Muscle layer of colon (tissue), 2 donors: Measurements from ENCODE around the gene EFR3B.

Experiments
- H3K27ac ChIP-seq: one replicate; pipeline ENCODE4 v1.7.0; 2013; ENCODE audit warnings: low read depth, mild to moderate bottlenecking, low read length, moderate library complexity
- H3K27me3 ChIP-seq, 2 donors: one replicate each; pipeline ENCODE4 v1.7.0; 2013; ENCODE audit warnings: low read length in 2 of 2, mild to moderate bottlenecking in 2 of 2; ENCODE audit not compliant: insufficient read depth in 2 of 2, control insufficient read depth in 1 of 2
- H3K36me3 ChIP-seq: one replicate; pipeline ENCODE4 v1.7.0; 2013; ENCODE audit warnings: mild to moderate bottlenecking, low read length; ENCODE audit not compliant: insufficient read depth
- H3K4me1 ChIP-seq: one replicate; pipeline ENCODE4 v1.7.0; 2013; ENCODE audit warnings: mild to moderate bottlenecking, low read length; ENCODE audit not compliant: insufficient read depth
- H3K4me3 ChIP-seq, 2 donors: one replicate each; pipeline ENCODE4 v1.7.0; 2013; ENCODE audit warnings: low read length in 2 of 2, low read depth in 1 of 2, mild to moderate bottlenecking in 1 of 2, moderate library complexity in 1 of 2
- H3K9ac ChIP-seq: one replicate; pipeline ENCODE4 v1.7.0; 2013; ENCODE audit warnings: low read length
- H3K9me3 ChIP-seq: one replicate; pipeline ENCODE4 v1.7.0; 2013; ENCODE audit warnings: mild to moderate bottlenecking, low read length
- donor health status: abdominal sarcoma.
- donor health status: Adenocarcinoma of cecum.

EFR3B gene

GRCh38 chr2:25198576-25198975, 156.7 kb downstream of the EFR3B start:
- Histone ChIP-seq H3K27me3 (no peaks in the 10 kb centered on the region), H3K27ac (no peak overlapping the region), H3K9me3 (no peaks in the 10 kb centered on the region), H3K4me3 (no peak overlapping the region), H3K36me3 (no peaks in the 10 kb centered on the region), H3K4me1 (peaks cover 7% of the 10 kb centered on the region), H3K9ac (no peak overlapping the region)

GRCh38 chr2:25201265-25201664, 159.4 kb downstream of the EFR3B start:
- Histone ChIP-seq H3K27ac (no peak overlapping the region), H3K36me3 (no peaks in the 10 kb centered on the region), H3K27me3 (peaks cover 0 to 5% of the 10 kb centered on the region in 2 donors), H3K9me3 (no peaks in the 10 kb centered on the region), H3K9ac (no peak overlapping the region), H3K4me3 (no peak overlapping the region), H3K4me1 (peaks cover 4% of the 10 kb centered on the region)

- peaks cover 0 to 5% of the 10 kb centered on the region in 2 donors for H3K27me3 ChIP-seq
- no peak overlapping the region for H3K27ac ChIP-seq
- no peak overlapping the region for H3K4me3 ChIP-seq
- H3K9ac ChIP-seq: no peak overlapping the region
- H3K36me3 ChIP-seq: no peaks in the 10 kb centered on the region
- H3K4me1 ChIP-seq: no peaks in the 10 kb centered on the region
- no peaks in the 10 kb centered on the region for H3K9me3 ChIP-seq
Measured at GRCh38 chr2:25201794-25202193, 159.9 kb downstream of the EFR3B start.

- no peak overlapping the region for H3K4me3 ChIP-seq
- H3K36me3 ChIP-seq: no peaks in the 10 kb centered on the region
- no peak overlapping the region for H3K9ac ChIP-seq
- H3K4me1 ChIP-seq: no peaks in the 10 kb centered on the region
- no peaks in the 10 kb centered on the region for H3K9me3 ChIP-seq
- no peak overlapping the region for H3K27ac ChIP-seq
- peaks cover 0 to 5% of the 10 kb centered on the region in 2 donors for H3K27me3 ChIP-seq
Measured at GRCh38 chr2:25202275-25202674, 160.4 kb downstream of the EFR3B start.

- no peaks in the 10 kb centered on the region for H3K36me3 ChIP-seq
- no peaks in the 10 kb centered on the region for H3K4me1 ChIP-seq
- peaks cover 0 to 5% of the 10 kb centered on the region in 2 donors for H3K27me3 ChIP-seq
- H3K4me3 ChIP-seq: no peak overlapping the region
- H3K27ac ChIP-seq: no peak overlapping the region
- H3K9ac ChIP-seq: no peak overlapping the region
- no peaks in the 10 kb centered on the region for H3K9me3 ChIP-seq
Measured at GRCh38 chr2:25204190-25204838, 162.4 kb downstream of the EFR3B start.

GRCh38 chr2:25207078-25207545, 165.2 kb downstream of the EFR3B start:
- Histone ChIP-seq H3K27ac (no peak overlapping the region), H3K4me3 (no peak overlapping the region), H3K9me3 (no peaks in the 10 kb centered on the region), H3K27me3 (peaks cover 0 to 5% of the 10 kb centered on the region in 2 donors), H3K36me3 (no peaks in the 10 kb centered on the region), H3K9ac (no peak overlapping the region), H3K4me1 (no peaks in the 10 kb centered on the region)
